Activated naive CD8-positive, alpha-beta T cell treated with anti-CD3 and anti-CD28 coated beads, Interleukin-2, amount 10 ng/mL, durations not matched to agents 7 days and 5 days (primary cell): ENCODE measurements around the gene MXD4. TPM values are rescaled to one million over a fixed set of nuclear protein-coding genes. Genes with fewer than 3 reads are reported as not detected.

Experiments used
- ATAC-seq: fragments of 150-1000 bp; cut with Tn5 transposase; one replicate; pipeline ENCODE4 v1.10.0; 2021; ENCODE audit warnings: low read depth, moderate library complexity
- POLR2A ChIA-PET: fragments of 350-600 bp; sonication (Branson Sonifier 250); formaldehyde crosslinking; loops from one replicate; lab custom pipeline; 2021; ENCODE audit warnings: antibody characterized with exemption; lab: Charles Lee
- DNase-seq: peaks from one replicate; pipeline ENCODE4 v3.0.0; 2021
- H3K27ac Mint-ChIP-seq: one replicate; pipeline ENCODE4 v1.8.0; 2022; ENCODE audit warnings: mild to moderate bottlenecking, mixed read lengths
- H3K27me3 Mint-ChIP-seq: one replicate; pipeline ENCODE4 v1.8.0; 2022; ENCODE audit warnings: mild to moderate bottlenecking, moderate library complexity, mixed read lengths
- H3K36me3 Mint-ChIP-seq: one replicate; pipeline ENCODE4 v1.8.0; 2021; ENCODE audit warnings: mild to moderate bottlenecking, mixed read lengths
- H3K4me1 Mint-ChIP-seq: one replicate; pipeline ENCODE4 v1.8.0; 2021; ENCODE audit warnings: mixed read lengths
- H3K4me3 Mint-ChIP-seq: one replicate; pipeline ENCODE4 v1.8.0; 2022; ENCODE audit warnings: mild to moderate bottlenecking, moderate library complexity, mixed read lengths
- H3K9me3 Mint-ChIP-seq: one replicate; pipeline ENCODE4 v1.8.0; 2021; ENCODE audit warnings: mixed read lengths
- total RNA-seq, 2 experiments: library from RNA; stranded (reverse); gene quantifications; one replicate each; pipeline ENCODE4 v1.2.3, GENCODE V29; 2021

Gene MXD4
- total RNA-seq, 2 experiments from 2014 or later: 26.2 to 33.2 TPM

DNA sequence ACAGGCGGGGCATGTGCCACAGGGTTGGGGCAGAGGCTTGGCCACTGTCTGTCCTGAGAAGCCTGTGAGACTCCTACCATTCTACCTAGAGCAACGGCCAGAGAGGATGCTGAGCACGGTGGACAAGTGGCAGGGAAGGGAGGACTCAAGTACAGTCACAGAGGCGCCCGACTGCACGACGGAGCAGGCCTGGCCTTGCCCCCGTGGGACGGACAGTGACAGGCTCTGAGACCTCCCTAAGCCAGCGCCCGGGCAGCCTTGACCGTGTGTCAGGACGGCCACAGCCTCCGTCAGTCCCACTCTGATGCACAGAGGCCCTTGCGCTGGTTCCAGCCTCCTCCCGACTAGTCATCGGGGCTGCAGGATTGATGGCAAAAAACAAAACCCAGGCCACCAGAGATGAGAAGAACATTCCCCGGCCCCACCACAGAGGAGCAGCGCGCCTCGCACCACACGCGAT is 36.7 kb upstream of the MXD4 start:
- ATAC-seq (no peak), DNase-seq (no peak)
- no peak overlapping the region for H3K4me3 Mint-ChIP-seq
- POLR2A ChIA-PET: no interaction called here
- H3K4me1 Mint-ChIP-seq: peaks cover 25% of the 10 kb centered on the region
- H3K9me3 Mint-ChIP-seq: peaks cover 2% of the 10 kb centered on the region
- H3K27ac Mint-ChIP-seq: no peak overlapping the region
- H3K36me3 Mint-ChIP-seq: peaks cover 6% of the 10 kb centered on the region
- H3K27me3 Mint-ChIP-seq: peaks cover 13% of the 10 kb centered on the region

- Mint-ChIP-seq H3K4me3 (peak overlapping the region; percentile 9), H3K27ac (peak overlapping the region; percentile 7), H3K27me3 (peaks cover 13% of the 10 kb centered on the region), H3K4me1 (peaks cover 25% of the 10 kb centered on the region), H3K36me3 (peaks cover 6% of the 10 kb centered on the region), H3K9me3 (peaks cover 2% of the 10 kb centered on the region)
- no peak for ATAC-seq
- peak; percentile 31 for DNase-seq
- POLR2A ChIA-PET: no interaction called here
Observed at GRCh38 chr4:2297606-2298531, 36.0 kb upstream of the MXD4 start.

GRCh38 chr4:2296631-2297601 is 35.0 kb upstream of the MXD4 start:
- Mint-ChIP-seq H3K36me3 (peaks cover 6% of the 10 kb centered on the region), H3K9me3 (peaks cover 2% of the 10 kb centered on the region), H3K27me3 (peaks cover 13% of the 10 kb centered on the region), H3K4me1 (peaks cover 26% of the 10 kb centered on the region), H3K27ac (peak overlapping the region; percentile 7), H3K4me3 (no peak overlapping the region)
- POLR2A ChIA-PET: no interaction called here
- DNase-seq (no peak), ATAC-seq (peak; percentile 58)

- peak overlapping the region; percentile 71 for H3K27ac Mint-ChIP-seq
- peaks cover 6% of the 10 kb centered on the region for H3K36me3 Mint-ChIP-seq
- DNase-seq (no peak), ATAC-seq (no peak)
- H3K9me3 Mint-ChIP-seq: peaks cover 2% of the 10 kb centered on the region
- H3K4me3 Mint-ChIP-seq: peak overlapping the region; percentile 1
- POLR2A ChIA-PET: no interaction called here
- H3K27me3 Mint-ChIP-seq: peaks cover 13% of the 10 kb centered on the region
- H3K4me1 Mint-ChIP-seq: peaks cover 30% of the 10 kb centered on the region
Observed at GRCh38 chr4:2295900-2296442, 34.1 kb upstream of the MXD4 start.

DNA sequence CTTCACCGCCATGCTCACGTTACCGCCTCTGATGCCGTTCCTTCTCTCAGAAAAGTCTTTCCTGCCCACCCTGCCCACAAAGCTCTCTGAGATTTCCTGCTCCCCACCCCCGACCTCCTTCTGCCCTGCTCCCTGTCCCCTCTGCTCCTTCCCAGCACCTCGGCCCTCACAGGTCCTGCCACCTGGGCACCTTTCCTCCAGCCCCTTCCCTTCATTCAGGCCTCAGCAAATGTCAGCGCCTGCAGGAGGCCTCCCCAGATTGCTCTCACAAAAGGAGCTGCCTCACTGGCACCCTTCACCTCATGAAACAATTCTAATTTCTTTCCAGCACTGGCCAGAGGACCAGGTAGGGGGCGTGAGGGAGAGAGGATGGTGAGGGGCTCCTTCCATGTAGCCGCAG is 33.6 kb upstream of the MXD4 start:
- H3K27ac Mint-ChIP-seq: peak overlapping the region; percentile 71
- POLR2A ChIA-PET: no interaction called here
- DNase-seq (peak; percentile 30), ATAC-seq (no peak)
- peaks cover 2% of the 10 kb centered on the region for H3K9me3 Mint-ChIP-seq
- H3K4me1 Mint-ChIP-seq: peaks cover 34% of the 10 kb centered on the region
- peaks cover 13% of the 10 kb centered on the region for H3K27me3 Mint-ChIP-seq
- peak overlapping the region; percentile 1 for H3K4me3 Mint-ChIP-seq
- H3K36me3 Mint-ChIP-seq: peaks cover 6% of the 10 kb centered on the region

DNA sequence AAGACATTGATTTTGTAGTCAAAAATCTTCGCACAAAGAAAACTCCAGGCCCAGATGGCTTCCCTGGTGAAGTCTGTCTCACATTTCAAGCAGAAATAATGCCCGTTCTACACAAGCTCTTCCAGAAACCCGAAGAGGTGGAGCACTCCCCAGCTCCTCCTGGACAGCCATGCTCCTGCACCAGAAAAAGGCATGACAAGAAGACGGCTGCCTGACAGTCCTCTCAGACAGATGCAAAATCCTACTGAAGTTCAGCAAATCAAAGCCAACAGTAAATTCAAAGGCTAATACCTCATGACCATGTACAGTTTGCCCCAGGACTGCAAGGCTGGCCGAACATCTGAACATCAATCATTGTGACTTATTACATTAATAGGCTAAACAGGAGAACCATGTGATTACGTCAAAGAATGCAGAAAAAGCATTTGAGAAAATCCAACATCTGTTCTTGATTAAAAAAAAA is 30.8 kb upstream of the MXD4 start:
- no peak overlapping the region for H3K4me3 Mint-ChIP-seq
- H3K36me3 Mint-ChIP-seq: peaks cover 6% of the 10 kb centered on the region

GRCh38 chr4:2291705-2292645 is 30.1 kb upstream of the MXD4 start:
- ATAC-seq: no peak
- H3K27me3 Mint-ChIP-seq: no peaks in the 10 kb centered on the region
- H3K27ac Mint-ChIP-seq: no peak overlapping the region
- H3K9me3 Mint-ChIP-seq: no peaks in the 10 kb centered on the region
- H3K4me3 Mint-ChIP-seq: no peak overlapping the region
- DNase-seq: no peak
- H3K4me1 Mint-ChIP-seq: peaks cover 29% of the 10 kb centered on the region
- H3K36me3 Mint-ChIP-seq: peaks cover 6% of the 10 kb centered on the region
- POLR2A ChIA-PET: interaction anchor here (1.6 to 1.9 kb wide), 3 partner anchors 10 to 50 kb away, joined by 6 to 12 read pairs (median 9); partner anchors contain the start of genes HAUS3, MXD4 and POLN

More for the DNA sequence above, 30.8 kb upstream of the MXD4 start:
- Mint-ChIP-seq H3K27me3 (peaks cover 3% of the 10 kb centered on the region), H3K4me1 (peaks cover 32% of the 10 kb centered on the region), H3K27ac (no peak overlapping the region), H3K9me3 (no peaks in the 10 kb centered on the region)
- no peak for DNase-seq
- POLR2A ChIA-PET: interaction anchor here (0.7 kb wide), 1 partner anchor 9 kb away, joined by 3 read pairs; no protein-coding TSS in a partner anchor
- ATAC-seq: no peak

DNA sequence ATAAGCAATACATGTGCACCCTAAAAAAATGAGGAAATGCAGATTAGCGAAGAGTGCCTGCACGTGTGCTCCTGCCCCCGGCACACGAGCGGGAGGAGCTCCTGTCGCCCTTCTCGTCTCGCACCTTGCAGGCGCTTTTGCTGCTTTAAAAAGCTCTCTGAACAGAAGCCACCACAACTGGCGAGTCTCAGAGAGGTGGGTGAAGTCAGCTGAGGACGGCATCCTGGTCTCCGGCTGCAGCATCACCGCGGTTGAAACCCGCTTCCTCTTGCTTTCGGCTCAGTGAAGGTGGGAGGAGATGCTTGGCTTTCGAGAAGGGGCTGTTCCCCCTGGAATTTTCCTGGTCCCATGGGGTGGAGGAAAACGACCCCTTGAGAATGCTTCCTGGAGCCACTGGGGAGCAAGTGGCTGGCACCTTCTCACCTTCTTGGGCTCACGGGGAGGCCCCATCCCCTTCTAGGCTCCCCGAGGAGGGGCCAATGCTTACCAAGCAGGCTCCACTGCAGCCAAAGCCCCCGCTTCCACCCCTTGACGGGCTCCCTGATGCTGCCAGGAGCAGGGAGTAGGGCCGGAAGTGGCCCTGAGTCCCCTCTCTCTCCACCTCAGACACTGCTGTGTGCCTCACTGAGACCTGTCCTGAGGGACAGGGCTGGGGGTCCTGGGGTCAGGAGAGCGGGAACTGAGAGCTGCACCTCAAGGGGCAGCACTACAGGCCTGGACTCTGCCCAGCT is 29.2 kb upstream of the MXD4 start:
- peak overlapping the region; percentile 84 for H3K27ac Mint-ChIP-seq
- H3K9me3 Mint-ChIP-seq: no peaks in the 10 kb centered on the region
- H3K27me3 Mint-ChIP-seq: no peaks in the 10 kb centered on the region
- POLR2A ChIA-PET: interaction anchor here (0.6 to 1.9 kb wide), 7 partner anchors 9 to 242 kb away, joined by 3 to 13 read pairs (median 6); partner anchors contain the start of genes HAUS3, MXD4 and POLN
- H3K4me1 Mint-ChIP-seq: peaks cover 25% of the 10 kb centered on the region
- H3K36me3 Mint-ChIP-seq: peaks cover 6% of the 10 kb centered on the region
- DNase-seq: peak; percentile 74
- peak; percentile 95 for ATAC-seq
- peak overlapping the region; percentile 77 for H3K4me3 Mint-ChIP-seq

DNA sequence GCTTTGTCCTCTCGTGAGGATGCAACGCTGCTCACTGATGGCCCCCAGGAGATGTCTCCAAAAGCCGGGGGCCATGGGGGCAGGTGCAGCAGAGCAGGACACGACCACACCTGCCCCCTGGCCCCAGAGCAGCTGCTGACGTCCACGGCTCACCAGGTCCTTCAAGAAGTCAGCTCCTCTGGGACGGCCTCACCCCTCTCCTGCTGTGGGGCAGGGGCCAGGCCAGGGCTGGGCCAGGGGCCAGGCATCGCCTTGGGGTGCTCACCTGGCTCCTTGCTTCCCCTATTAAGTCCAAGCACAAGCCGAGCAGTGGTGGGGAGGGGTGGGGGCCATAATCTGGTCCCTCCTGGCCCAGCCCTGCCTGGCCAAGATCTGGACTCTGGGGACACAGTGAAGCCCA is 28.6 kb upstream of the MXD4 start:
- no peaks in the 10 kb centered on the region for H3K27me3 Mint-ChIP-seq
- POLR2A ChIA-PET: interaction anchor here (1.3 to 1.9 kb wide), 6 partner anchors 9 to 122 kb away, joined by 3 to 13 read pairs (median 8); partner anchors contain the start of genes HAUS3, MXD4 and POLN
- H3K36me3 Mint-ChIP-seq: peaks cover 4% of the 10 kb centered on the region
- H3K4me3 Mint-ChIP-seq: peak overlapping the region; percentile 77
- peak overlapping the region; percentile 84 for H3K27ac Mint-ChIP-seq
- no peaks in the 10 kb centered on the region for H3K9me3 Mint-ChIP-seq
- peaks cover 24% of the 10 kb centered on the region for H3K4me1 Mint-ChIP-seq
- peak; percentile 37 for DNase-seq
- ATAC-seq: no peak

- DNase-seq: peak; percentile 26
- no peak for ATAC-seq
- Mint-ChIP-seq H3K4me3 (no peak overlapping the region), H3K36me3 (peaks cover 3% of the 10 kb centered on the region), H3K4me1 (peaks cover 22% of the 10 kb centered on the region), H3K27me3 (no peaks in the 10 kb centered on the region), H3K27ac (peak overlapping the region; percentile 63), H3K9me3 (no peaks in the 10 kb centered on the region)
- POLR2A ChIA-PET: interaction anchor here (1.3 to 1.9 kb wide), 5 partner anchors 25 to 123 kb away, joined by 3 to 13 read pairs (median 6); partner anchors contain the start of genes HAUS3, MXD4 and POLN
Observed at GRCh38 chr4:2289955-2290333, 28.0 kb upstream of the MXD4 start.

DNA sequence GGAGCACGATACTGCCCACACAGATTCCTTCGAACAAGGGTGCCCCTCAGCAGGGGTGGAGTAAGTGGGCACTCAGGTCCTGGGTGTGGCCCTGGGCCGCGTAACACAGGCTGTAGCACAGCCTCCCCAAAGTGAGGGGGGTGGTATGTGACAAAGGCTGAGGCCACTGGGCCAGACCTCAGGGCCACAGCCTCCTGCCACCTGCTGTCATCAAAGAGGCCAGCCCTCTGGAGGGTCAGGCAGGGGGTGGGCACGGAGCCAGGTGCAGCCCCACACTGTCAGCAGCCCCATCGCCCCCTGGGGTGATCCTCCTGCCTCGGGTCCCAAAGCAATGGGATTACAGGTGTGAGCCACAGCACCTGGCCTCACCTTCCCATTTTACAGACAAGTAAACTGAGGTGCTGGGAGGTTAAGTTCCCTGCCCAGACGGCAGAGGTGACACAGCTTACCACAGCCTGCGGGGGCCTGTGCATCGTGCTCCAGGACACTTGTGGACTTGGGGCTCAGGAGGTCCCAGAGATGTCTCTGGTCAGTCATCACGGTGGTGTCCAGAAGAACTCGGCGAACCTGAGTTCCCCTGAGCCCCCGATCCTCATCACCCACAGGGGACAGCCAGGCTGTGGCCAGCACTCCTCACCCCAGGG is 27.5 kb upstream of the MXD4 start:
- H3K9me3 Mint-ChIP-seq: no peaks in the 10 kb centered on the region
- H3K27me3 Mint-ChIP-seq: no peaks in the 10 kb centered on the region
- POLR2A ChIA-PET: interaction anchor here (1.3 to 1.9 kb wide), 2 partner anchors 27 to 32 kb away, joined by 3 to 12 read pairs; partner anchors contain the start of gene MXD4
- no peak overlapping the region for H3K27ac Mint-ChIP-seq
- H3K4me1 Mint-ChIP-seq: peaks cover 19% of the 10 kb centered on the region
- ATAC-seq (no peak), DNase-seq (peak; percentile 29)
- H3K4me3 Mint-ChIP-seq: no peak overlapping the region
- H3K36me3 Mint-ChIP-seq: peaks cover 3% of the 10 kb centered on the region
